K562 (cell line): ENCODE data around the gene SH3BP5. TPM values are rescaled to one million over a fixed set of nuclear protein-coding genes. Genes with fewer than 3 reads are reported as not detected.

ENCODE experiments used
- ARID3A ChIP-seq: IDR thresholded peaks from 2 replicates; pipeline ENCODE4 v1.6.1; 2012; ENCODE audit warnings: low read depth, low read length, improper control_type of control experiment, borderline replicate concordance
- CEBPG ChIP-seq, 3 experiments: fragments of 200-800 bp in 1 of 3; sonication (Bioruptor generic) in 1 of 3; sonication (generic) in 1 of 3; formaldehyde crosslinking in 1 of 3; IDR thresholded peaks in 2 of 3; conservative IDR thresholded peaks in 1 of 3; 2 replicates each; pipeline versions ENCODE4 v1.6.1 to v1.8.0; 2016 to 2022; ENCODE audit warnings: missing compliant biosample characterization in 2 of 3, missing genetic modification characterization in 2 of 3, mild to moderate bottlenecking in 1 of 3, missing genetic modification reagents in 1 of 3
- CREB5 ChIP-seq: fragments of 250-450 bp; sonication (Bioruptor Pico); IDR thresholded peaks from 2 replicates; pipeline ENCODE4 v1.5.0; 2020; ENCODE audit warnings: mild to moderate bottlenecking
- EGR1 ChIP-seq: fragments of 450-650 bp; conservative IDR thresholded peaks from 2 replicates; pipeline ENCODE4 v1.6.1; 2017; ENCODE audit warnings: mild to moderate bottlenecking
- EP400 ChIP-seq: fragments of 450-650 bp; IDR thresholded peaks from 2 replicates; pipeline ENCODE4 v1.6.1; 2017; ENCODE audit warnings: antibody characterized with exemption, mild to moderate bottlenecking, moderate library complexity
- ETV6 ChIP-seq, 3 experiments: fragments of 150-350 bp in 1 of 3; sonication (generic) in 1 of 3; formaldehyde crosslinking in 1 of 3; IDR thresholded peaks; 2 replicates each; pipeline versions ENCODE4 v1.6.1 to v1.8.0; 2014 to 2022; ENCODE audit warnings: borderline replicate concordance in 2 of 3, low read depth in 2 of 3, antibody characterized with exemption in 1 of 3, low read length in 1 of 3, mild to moderate bottlenecking in 1 of 3, missing genetic modification reagents in 1 of 3
- PKNOX1 ChIP-seq: fragments of 450-650 bp; IDR thresholded peaks from 2 replicates; pipeline ENCODE4 v1.6.1; 2016
- POLR2A ChIP-seq: fragments of 450-650 bp; conservative IDR thresholded peaks from 2 replicates; pipeline ENCODE4 v1.6.1; 2016
- ZNF146 ChIP-seq: IDR thresholded peaks from one replicate; pipeline ENCODE4 v1.6.1; 2018; ENCODE audit warnings: missing compliant biosample characterization; ENCODE audit not compliant: unreplicated experiment
- polyA plus RNA-seq, 8 experiments: library from polyadenylated mRNA; depleted of rRNA in 4 of 8; stranded (reverse) in 5 of 8; unstranded in 3 of 8; fragments of >200 nt; fragmentation: Nextera tagmentation in 2 of 8; fragmentation: Illumina TruSeq in 1 of 8; extraction: Ambion mirVana in 2 of 8; extraction: Trizol in 1 of 8; gene quantifications; 2 replicates each; pipeline versions ENCODE4 v1.2.1 to v1.2.3, GENCODE V29; 2011 to 2014; ENCODE audit warnings: inconsistent platforms in 1 of 8, missing spikeins in 1 of 8
- total RNA-seq, 7 experiments: library from RNA; depleted of rRNA in 6 of 7; stranded (reverse); fragments of >200 nt in 6 of 7; fragmentation: Illumina TruSeq in 2 of 7; extraction: Trizol in 2 of 7; gene quantifications; 2 replicates each; pipeline versions ENCODE4 v1.2.1 to v1.2.3, GENCODE V29; 2011 to 2021; ENCODE audit warnings: low replicate concordance in 1 of 7
- TF ChIP-seq, protein P1 (sequence below), 3 experiments: IDR thresholded peaks in 2 of 3; conservative IDR thresholded peaks in 1 of 3; 2 replicates each; pipeline ENCODE4 v1.5.1; 2011 to 2012; ENCODE audit warnings: low read length in 3 of 3, mild to moderate bottlenecking in 3 of 3, control low read depth in 2 of 3, improper control_type of control experiment in 1 of 3, inconsistent platforms in 1 of 3, low read depth in 1 of 3, mixed read lengths in 1 of 3, moderate library complexity in 1 of 3; ENCODE audit not compliant: insufficient read depth in 2 of 3
- TF ChIP-seq, protein P2 (sequence below): sonication (generic); formaldehyde crosslinking; IDR thresholded peaks from 2 replicates; pipeline ENCODE4 v1.8.0; 2023; ENCODE audit warnings: missing genetic modification reagents, mild to moderate bottlenecking, borderline replicate concordance

Gene SH3BP5
- total and polyA plus RNA-seq, 9 of the 15 experiments (the other 6 are each of a cell fraction or from before 2014, with no cell fraction given) = 2.9 to 29.0 (median 14.9) TPM

DNA sequence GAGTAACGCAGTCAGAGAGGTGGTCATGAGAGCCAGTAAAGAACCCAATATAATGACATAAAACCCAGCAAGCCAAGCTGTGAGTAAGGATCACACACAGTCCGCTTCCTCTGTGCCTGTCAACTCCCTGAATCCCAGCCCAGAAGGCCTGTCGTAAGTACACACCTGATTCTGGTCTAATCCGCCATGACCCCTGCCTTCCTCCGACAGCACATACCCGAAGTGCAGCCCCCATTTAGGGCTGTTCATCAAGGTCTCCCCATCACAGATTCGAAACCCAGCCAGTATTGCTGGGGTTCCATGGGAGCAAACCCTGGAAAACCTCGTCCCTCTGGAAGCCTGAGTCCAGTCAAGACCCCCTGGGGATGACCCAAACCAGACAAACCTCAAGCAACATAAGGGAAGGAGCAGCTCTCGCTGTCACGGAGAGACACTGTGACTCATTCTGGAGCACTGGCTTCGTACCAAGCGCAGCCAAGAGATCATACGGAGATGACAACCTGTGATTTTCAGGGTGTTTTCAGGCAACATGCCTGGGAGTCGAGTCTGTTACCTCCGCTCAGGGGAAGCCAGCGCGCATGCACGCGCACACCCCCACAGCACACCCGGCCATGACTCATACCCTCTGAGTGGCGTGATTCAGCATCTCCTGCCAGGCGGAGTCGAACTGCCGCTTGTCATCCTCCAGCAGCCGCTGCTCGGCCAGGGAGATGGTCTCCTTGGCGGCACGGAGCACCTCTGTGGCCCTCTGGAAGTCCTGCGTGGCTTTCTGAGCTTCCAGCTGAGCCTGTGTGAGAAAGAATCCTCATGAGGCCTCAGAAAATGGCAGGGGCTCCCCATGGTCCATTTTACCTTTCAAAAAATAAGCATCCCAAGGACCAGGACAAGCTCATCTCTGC lies 63.0 kb downstream of the SH3BP5 start (continued):
- TF ChIP-seq ETV6 (IDR thresholded peaks at IDR 0.05; ENCODE audit: borderline replicate concordance in 1 of 2, low read depth in 2 of 2, low read length in 1 of 2) (no peak), ETV6 (CRISPR knock-in tag; IDR thresholded peaks at IDR 0.05; ENCODE audit: borderline replicate concordance) (no peak), EGR1 (peak; percentile 92), ARID3A (peak; percentile 71; the same call in 1 of the 2 replicates), CEBPG (CRISPR knock-in tag; IDR thresholded peaks at IDR 0.05) (no peak), CEBPG (tag; conservative IDR thresholded peaks at IDR 0.05 in 1 of 2, IDR thresholded peaks at IDR 0.05 in 1 of 2) (no peak), POLR2A (peak; percentile 84), EP400 (peak; percentile 81), CREB5 (CRISPR knock-in tag) (no peak), ZNF146 (CRISPR knock-in tag) (no peak), PKNOX1 (peak; percentile 90)
- TF ChIP-seq, protein P1, sequence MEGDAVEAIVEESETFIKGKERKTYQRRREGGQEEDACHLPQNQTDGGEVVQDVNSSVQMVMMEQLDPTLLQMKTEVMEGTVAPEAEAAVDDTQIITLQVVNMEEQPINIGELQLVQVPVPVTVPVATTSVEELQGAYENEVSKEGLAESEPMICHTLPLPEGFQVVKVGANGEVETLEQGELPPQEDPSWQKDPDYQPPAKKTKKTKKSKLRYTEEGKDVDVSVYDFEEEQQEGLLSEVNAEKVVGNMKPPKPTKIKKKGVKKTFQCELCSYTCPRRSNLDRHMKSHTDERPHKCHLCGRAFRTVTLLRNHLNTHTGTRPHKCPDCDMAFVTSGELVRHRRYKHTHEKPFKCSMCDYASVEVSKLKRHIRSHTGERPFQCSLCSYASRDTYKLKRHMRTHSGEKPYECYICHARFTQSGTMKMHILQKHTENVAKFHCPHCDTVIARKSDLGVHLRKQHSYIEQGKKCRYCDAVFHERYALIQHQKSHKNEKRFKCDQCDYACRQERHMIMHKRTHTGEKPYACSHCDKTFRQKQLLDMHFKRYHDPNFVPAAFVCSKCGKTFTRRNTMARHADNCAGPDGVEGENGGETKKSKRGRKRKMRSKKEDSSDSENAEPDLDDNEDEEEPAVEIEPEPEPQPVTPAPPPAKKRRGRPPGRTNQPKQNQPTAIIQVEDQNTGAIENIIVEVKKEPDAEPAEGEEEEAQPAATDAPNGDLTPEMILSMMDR (IDR thresholded peaks at IDR 0.05 in 2 of 3, conservative IDR thresholded peaks at IDR 0.05 in 1 of 3; ENCODE audit: insufficient read depth in 2 of 3, low read depth in 1 of 3, low read length in 3 of 3) = peak in 2 of 3 experiments; percentile 18 to 25; a peak in 1 of 6 replicates
- TF ChIP-seq, protein P2, sequence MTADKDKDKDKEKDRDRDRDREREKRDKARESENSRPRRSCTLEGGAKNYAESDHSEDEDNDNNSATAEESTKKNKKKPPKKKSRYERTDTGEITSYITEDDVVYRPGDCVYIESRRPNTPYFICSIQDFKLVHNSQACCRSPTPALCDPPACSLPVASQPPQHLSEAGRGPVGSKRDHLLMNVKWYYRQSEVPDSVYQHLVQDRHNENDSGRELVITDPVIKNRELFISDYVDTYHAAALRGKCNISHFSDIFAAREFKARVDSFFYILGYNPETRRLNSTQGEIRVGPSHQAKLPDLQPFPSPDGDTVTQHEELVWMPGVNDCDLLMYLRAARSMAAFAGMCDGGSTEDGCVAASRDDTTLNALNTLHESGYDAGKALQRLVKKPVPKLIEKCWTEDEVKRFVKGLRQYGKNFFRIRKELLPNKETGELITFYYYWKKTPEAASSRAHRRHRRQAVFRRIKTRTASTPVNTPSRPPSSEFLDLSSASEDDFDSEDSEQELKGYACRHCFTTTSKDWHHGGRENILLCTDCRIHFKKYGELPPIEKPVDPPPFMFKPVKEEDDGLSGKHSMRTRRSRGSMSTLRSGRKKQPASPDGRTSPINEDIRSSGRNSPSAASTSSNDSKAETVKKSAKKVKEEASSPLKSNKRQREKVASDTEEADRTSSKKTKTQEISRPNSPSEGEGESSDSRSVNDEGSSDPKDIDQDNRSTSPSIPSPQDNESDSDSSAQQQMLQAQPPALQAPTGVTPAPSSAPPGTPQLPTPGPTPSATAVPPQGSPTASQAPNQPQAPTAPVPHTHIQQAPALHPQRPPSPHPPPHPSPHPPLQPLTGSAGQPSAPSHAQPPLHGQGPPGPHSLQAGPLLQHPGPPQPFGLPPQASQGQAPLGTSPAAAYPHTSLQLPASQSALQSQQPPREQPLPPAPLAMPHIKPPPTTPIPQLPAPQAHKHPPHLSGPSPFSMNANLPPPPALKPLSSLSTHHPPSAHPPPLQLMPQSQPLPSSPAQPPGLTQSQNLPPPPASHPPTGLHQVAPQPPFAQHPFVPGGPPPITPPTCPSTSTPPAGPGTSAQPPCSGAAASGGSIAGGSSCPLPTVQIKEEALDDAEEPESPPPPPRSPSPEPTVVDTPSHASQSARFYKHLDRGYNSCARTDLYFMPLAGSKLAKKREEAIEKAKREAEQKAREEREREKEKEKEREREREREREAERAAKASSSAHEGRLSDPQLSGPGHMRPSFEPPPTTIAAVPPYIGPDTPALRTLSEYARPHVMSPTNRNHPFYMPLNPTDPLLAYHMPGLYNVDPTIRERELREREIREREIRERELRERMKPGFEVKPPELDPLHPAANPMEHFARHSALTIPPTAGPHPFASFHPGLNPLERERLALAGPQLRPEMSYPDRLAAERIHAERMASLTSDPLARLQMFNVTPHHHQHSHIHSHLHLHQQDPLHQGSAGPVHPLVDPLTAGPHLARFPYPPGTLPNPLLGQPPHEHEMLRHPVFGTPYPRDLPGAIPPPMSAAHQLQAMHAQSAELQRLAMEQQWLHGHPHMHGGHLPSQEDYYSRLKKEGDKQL (CRISPR knock-in tag) = no peak
